Measurements from ENCODE around the gene GARRE1.

GRCh38 chr19:34274284-34274826 is 20.0 kb downstream of the GARRE1 start:
- TF ChIP-seq CTCF (conservative IDR thresholded peaks at IDR 0.05 in 1 of 2, IDR thresholded peaks at IDR 0.05 in 1 of 2; ENCODE audit: low read depth in 1 of 2, low read length in 2 of 2), result no peak
- no peak for TF ChIP-seq EZH2 (IDR thresholded peaks at IDR 0.05; ENCODE audit: low read length, missing control alignments)

All from fibroblast of lung (primary cell).